ENCODE data around the gene CEMIP2. TPM values are rescaled to one million over a fixed set of nuclear protein-coding genes. Genes with fewer than 3 reads are reported as not detected.

CEMIP2 gene
- total RNA-seq, 3 donors from 2014 or later = 79.0 to 144 (median 81.2) TPM

DNA sequence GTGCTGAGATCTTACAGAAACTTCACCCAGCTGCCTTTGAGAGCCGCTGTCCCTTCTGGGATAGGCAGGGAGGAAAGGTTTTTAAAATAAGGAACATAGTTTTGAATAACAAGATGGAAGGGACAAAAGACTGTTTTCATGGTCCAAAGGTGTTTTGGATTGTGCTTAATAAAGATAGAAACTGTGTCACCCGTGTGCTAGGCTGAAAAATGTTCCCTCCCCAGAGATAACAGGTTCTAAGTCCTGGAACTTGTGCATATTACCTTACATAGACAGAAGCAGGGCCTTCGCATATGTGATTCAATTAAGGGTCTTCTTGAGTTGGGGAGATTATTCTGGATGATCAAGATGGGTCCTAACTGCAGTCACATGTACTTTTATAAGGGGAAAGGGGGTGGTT, 1.9 kb upstream of the CEMIP2 start:
- intact Hi-C loops (cut with DNase I; ENCODE audit: low total_unique reads) = no loop called here
- Histone ChIP-seq H3K27me3 (no peaks in the 10 kb centered on the region), H3K4me3 (no peak overlapping the region), H3K9me3 (no peaks in the 10 kb centered on the region), H3K27ac (peak overlapping the region; percentile 38 to 97), H3K36me3 (no peaks in the 10 kb centered on the region), H3K4me1 (peaks cover 0 to 13% of the 10 kb centered on the region in 2 donors)
- DNase-seq (ENCODE audit: low spot score in 2 of 2) = no peak
- TF ChIP-seq CTCF (IDR thresholded peaks at IDR 0.05) (no peak), POLR2AphosphoS5 (IDR thresholded peaks at IDR 0.05) (no peak), POLR2A (IDR thresholded peaks at IDR 0.05) (no peak)

GRCh38 chr9:71769175-71770161, 1.2 kb upstream of the CEMIP2 start:
- TF ChIP-seq POLR2A (IDR thresholded peaks at IDR 0.05) = peak; percentile 11
- TF ChIP-seq CTCF (IDR thresholded peaks at IDR 0.05) = peak in 1 of 3 donors; percentile 54
- peak in 2 of 3 donors; percentile 15 to 30 for TF ChIP-seq POLR2AphosphoS5 (IDR thresholded peaks at IDR 0.05)
- Histone ChIP-seq H3K4me1 (peaks cover 0 to 13% of the 10 kb centered on the region in 2 donors), H3K27ac (peak overlapping the region; percentile 91 to 97), H3K36me3 (no peaks in the 10 kb centered on the region), H3K27me3 (no peaks in the 10 kb centered on the region), H3K9me3 (no peaks in the 10 kb centered on the region), H3K4me3 (peak overlapping the region; percentile 76 to 91 (median 83))
- DNase-seq (ENCODE audit: low spot score in 2 of 2) = peak; percentile 83 to 84
- intact Hi-C loops (cut with DNase I; ENCODE audit: low total_unique reads) = no loop called here

GRCh38 chr9:71767776-71768321, 464 bp downstream of the CEMIP2 start:
- TF ChIP-seq POLR2AphosphoS5 (IDR thresholded peaks at IDR 0.05) = no peak
- TF ChIP-seq POLR2A (IDR thresholded peaks at IDR 0.05) = no peak
- no peak for TF ChIP-seq CTCF (IDR thresholded peaks at IDR 0.05)
- Histone ChIP-seq H3K9me3 (no peaks in the 10 kb centered on the region), H3K4me1 (peaks cover 0 to 13% of the 10 kb centered on the region in 2 donors), H3K4me3 (peak overlapping the region; percentile 76 to 91 (median 83)), H3K27me3 (no peaks in the 10 kb centered on the region), H3K36me3 (no peaks in the 10 kb centered on the region), H3K27ac (peak overlapping the region; percentile 91 to 97)
- intact Hi-C loops (cut with DNase I; ENCODE audit: low total_unique reads) = no loop called here
- peak in 1 of 2 donors; percentile 55 for DNase-seq (ENCODE audit: low spot score in 2 of 2)

DNA sequence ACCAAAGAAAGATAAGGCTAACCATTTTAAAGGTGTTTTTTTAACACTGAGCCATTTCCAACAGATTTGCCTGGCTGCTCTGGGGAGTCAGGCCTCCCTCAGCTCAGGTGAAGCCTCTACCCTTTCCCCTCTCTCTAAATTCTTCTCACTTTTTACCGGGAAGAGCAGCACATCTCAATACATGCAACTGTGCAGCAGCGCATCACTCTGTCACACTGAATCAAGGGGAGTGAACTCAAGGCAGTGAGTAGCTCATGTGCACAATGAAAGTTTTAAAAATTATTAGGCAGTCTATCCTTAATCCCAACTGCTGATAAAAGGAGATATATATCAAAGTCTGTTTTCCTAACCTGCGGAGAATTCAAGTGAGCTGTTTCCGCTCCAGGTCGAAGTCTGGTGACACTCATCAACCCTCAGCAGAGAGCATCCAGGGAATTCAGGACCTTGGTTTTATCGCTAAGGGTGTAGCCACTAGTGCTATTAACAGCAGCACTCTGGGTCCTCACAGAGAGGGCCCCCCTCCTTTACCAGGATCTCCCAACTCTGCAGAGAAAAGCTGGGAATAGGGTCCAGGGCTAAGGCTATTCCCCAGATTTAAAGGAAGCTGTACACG, 1.0 kb downstream of the CEMIP2 start:
- H3K4me1 ChIP-seq = peaks cover 0 to 13% of the 10 kb centered on the region in 2 donors
- no peak for TF ChIP-seq POLR2A (IDR thresholded peaks at IDR 0.05)
- TF ChIP-seq POLR2AphosphoS5 (IDR thresholded peaks at IDR 0.05) = no peak
- TF ChIP-seq CTCF (IDR thresholded peaks at IDR 0.05) = no peak
- no peak for DNase-seq (ENCODE audit: low spot score in 2 of 2)

More for the DNA sequence above, 1.0 kb downstream of the CEMIP2 start:
- Histone ChIP-seq H3K36me3 (no peaks in the 10 kb centered on the region), H3K27ac (peak overlapping the region; percentile 91 to 97), H3K4me3 (peak overlapping the region; percentile 76 to 91 (median 83)), H3K27me3 (no peaks in the 10 kb centered on the region), H3K9me3 (no peaks in the 10 kb centered on the region)
- intact Hi-C loops (cut with DNase I; ENCODE audit: low total_unique reads) = no loop called here
